Ovary (tissue), 9 donors: ENCODE data around the gene PCDHB9. TPM values are rescaled to one million over a fixed set of nuclear protein-coding genes. Genes with fewer than 3 reads are reported as not detected.
"Not testable (repeated sequence)": the region's sequence is repeated elsewhere in the genome, so short reads cannot be mapped to it uniquely, and the experiment has no call there.

Experiments used
- DNase-seq, 5 donors: peaks; one replicate each; pipeline ENCODE4 v3.0.0-alpha.2; 2019 to 2020
- H3K27ac ChIP-seq, 2 donors: fragments of 200-600 bp; one replicate each; pipeline versions ENCODE4 v1.5.1 to v1.8.0; 2019 to 2022
- H3K27me3 ChIP-seq: fragments of 200-600 bp; one replicate; pipeline ENCODE4 v1.8.0; 2022
- H3K36me3 ChIP-seq: fragments of 200-600 bp; sonication (generic); one replicate; pipeline ENCODE4 v1.5.1; 2019
- H3K4me1 ChIP-seq: one replicate; pipeline ENCODE4 v1.8.1; 2013; ENCODE audit warnings: mild to moderate bottlenecking, moderate library complexity; ENCODE audit not compliant: insufficient read depth
- H3K4me3 ChIP-seq: fragments of 200-600 bp; sonication (generic); one replicate; pipeline ENCODE4 v1.5.1; 2017
- H3K9me3 ChIP-seq, 2 donors: fragments of 200-600 bp in 1 of 2; sonication (generic) in 1 of 2; one replicate each; pipeline versions ENCODE4 v1.5.1 to v1.8.1; 2013 to 2019; ENCODE audit warnings: mild to moderate bottlenecking in 1 of 2, moderate library complexity in 1 of 2
- CTCF ChIP-seq, 3 donors: fragments of 450-650 bp in 2 of 3; fragments of 200-600 bp in 1 of 3; IDR thresholded peaks; one replicate each; pipeline versions ENCODE4 v1.5.1 to v1.8.0; 2016 to 2022; ENCODE audit warnings: antibody characterized with exemption in 3 of 3, mild to moderate bottlenecking in 1 of 3
- EP300 ChIP-seq: sonication (generic); formaldehyde crosslinking; IDR thresholded peaks from one replicate; pipeline ENCODE4 v1.6.1; 2017; ENCODE audit warnings: antibody characterized with exemption
- POLR2A ChIP-seq: fragments of 450-650 bp; IDR thresholded peaks from one replicate; pipeline ENCODE4 v1.6.1; 2017; ENCODE audit warnings: antibody characterized with exemption, mild to moderate bottlenecking, moderate library complexity
- WGBS, 3 donors: extraction: QIAGEN DNeasy Blood & Tissue Kit in 1 of 3; methylation state at CpG; one replicate each; pipeline versions ENCODE4 v1.1.5 to v1.1.7; 2013 to 2017; 5-methylcytosine and 5-hydroxymethylcytosine counted together
- intact Hi-C, 4 donors: fragments of 100-400 bp; cut with DNase I; formaldehyde crosslinking; loops; one replicate each; pipeline versions ENCODE4 v1.11.0 to v1.15.1; 2022 to 2023
- polyA plus RNA-seq, 2 donors: library from polyadenylated mRNA; stranded (reverse); fragments of 200-250 nt in 1 of 2; fragments of 350-450 nt in 1 of 2; fragmentation: Illumina TruSeq in 1 of 2; extraction: RNeasy Lipid Tissue Mini Kit (QIAGEN cat#74804) in 1 of 2; gene quantifications; one replicate each; pipeline ENCODE4 v1.2.3, GENCODE V29; 2013 to 2014
- total RNA-seq, 7 donors: library from RNA; depleted of rRNA in 2 of 7; stranded (reverse); fragments of >200 nt in 2 of 7; fragmentation: NEBNext Ultra II Directional in 3 of 7; extraction: Animal tissue kit (Norgen Biotek cat#: 25700) in 3 of 7; gene quantifications; one replicate each; pipeline versions ENCODE4 v1.1.0 to v1.2.4, GENCODE V29; 2016 to 2023
- donor health status: DM: no; HTN: no; CAD: no; lungs with moderate emphysema.
- donor health status: DM: no; HTN: no; CAD: no.
- donor health status: Bipolar disorder and iron deficiency.
- donor health status: DM: yes; HTN: yes; CAD: no.
- donor health status: DM: no; HTN: no; CAD: no.
- donor health status: DM: yes; HTN: yes; CAD: no.

The PCDHB9 gene
- total and polyA plus RNA-seq, 9 donors: 1.5 to 5.4 (median 3.7) TPM

- H3K36me3 ChIP-seq, H3K4me1 ChIP-seq, DNase-seq, H3K4me3 ChIP-seq, H3K27me3 ChIP-seq, H3K27ac ChIP-seq, intact Hi-C loops: not testable (repeated sequence)
- 22 to 38% (median 27%) methylated on average over 19 to 35 of the region's 35 CpGs for WGBS, 3 donors
- peaks cover 0 to 21% of the 10 kb centered on the region in 2 donors for H3K9me3 ChIP-seq
Observed at GRCh38 chr5:141189131-141189530, 2.2 kb downstream of the PCDHB9 start.

GRCh38 chr5:141192110-141192725 lies 5.3 kb downstream of the PCDHB9 start, which contains the start of gene PCDHB10:
TSS of gene PCDHB10 (plus strand) at chr5:141192353. CDS start at chr5:141192553, 200 bp downstream.
- Histone ChIP-seq H3K27me3 (no peaks in the 10 kb centered on the region), H3K9me3 (peaks cover 0 to 10% of the 10 kb centered on the region in 2 donors), H3K36me3 (no peaks in the 10 kb centered on the region), H3K4me1 (no peaks in the 10 kb centered on the region), H3K4me3 (no peak within 1 kb of the TSS), H3K27ac (no peak within 1 kb of the TSS)
- DNase-seq: no peak
- WGBS, 3 donors: 4 to 12% (median 7%) methylated on average over 10 of the region's 10 CpGs
- no peak for TF ChIP-seq POLR2A
- TF ChIP-seq EP300: no peak
- TF ChIP-seq CTCF (IDR thresholded peaks at IDR 0.05): no peak
- intact Hi-C loops: no loop called here

GRCh38 chr5:141194332-141194731 lies 7.4 kb downstream of the PCDHB9 start:
- 18 to 39% (median 24%) methylated on average over 19 to 26 of the region's 37 CpGs for WGBS, 3 donors
- DNase-seq, H3K4me3 ChIP-seq, H3K36me3 ChIP-seq, H3K27me3 ChIP-seq, H3K9me3 ChIP-seq, H3K27ac ChIP-seq, intact Hi-C loops, H3K4me1 ChIP-seq: not testable (repeated sequence)

GRCh38 chr5:141196363-141196762 lies 9.4 kb downstream of the PCDHB9 start:
- intact Hi-C loops: no loop called here
- no peak for DNase-seq
- Histone ChIP-seq H3K9me3 (peaks cover 6 to 10% of the 10 kb centered on the region in 2 donors), H3K4me1 (no peaks in the 10 kb centered on the region), H3K27ac (no peak overlapping the region), H3K4me3 (no peak overlapping the region), H3K27me3 (no peaks in the 10 kb centered on the region), H3K36me3 (no peaks in the 10 kb centered on the region)
- WGBS, 3 donors: 42 to 63% (median 56%) methylated on average over 3 of the region's 3 CpGs
- TF ChIP-seq CTCF (IDR thresholded peaks at IDR 0.05) (no peak), EP300 (no peak), POLR2A (no peak)

GRCh38 chr5:141199359-141200235 lies 12.6 kb downstream of the PCDHB9 start, which contains the start of gene PCDHB11:
TSS of gene PCDHB11 (plus strand) at chr5:141199627. CDS start at chr5:141199775, 148 bp downstream.
- Histone ChIP-seq H3K4me1 (no peaks in the 10 kb centered on the region), H3K27me3 (no peaks in the 10 kb centered on the region), H3K36me3 (no peaks in the 10 kb centered on the region), H3K4me3 (no peak within 1 kb of the TSS), H3K27ac (no peak within 1 kb of the TSS), H3K9me3 (peaks cover 6 to 18% of the 10 kb centered on the region in 2 donors)
- TF ChIP-seq CTCF (IDR thresholded peaks at IDR 0.05) (no peak), EP300 (no peak), POLR2A (no peak)
- 18 to 47% (median 45%) methylated on average over 21 of the region's 21 CpGs for WGBS, 3 donors
- DNase-seq: no peak
- intact Hi-C loops: no loop called here

- H3K27me3 ChIP-seq, DNase-seq, H3K27ac ChIP-seq, H3K4me3 ChIP-seq, H3K36me3 ChIP-seq, H3K4me1 ChIP-seq, intact Hi-C loops: not testable (repeated sequence)
- WGBS, 3 donors: 25 to 40% (median 28%) methylated on average over 18 to 27 of the region's 38 CpGs
- peaks cover 6 to 23% of the 10 kb centered on the region in 2 donors for H3K9me3 ChIP-seq
Observed at GRCh38 chr5:141201126-141201525, 14.2 kb downstream of the PCDHB9 start.

- intact Hi-C loops, H3K27me3 ChIP-seq, H3K4me1 ChIP-seq, DNase-seq, H3K36me3 ChIP-seq, H3K27ac ChIP-seq, H3K4me3 ChIP-seq: not testable (repeated sequence)
- WGBS, 3 donors: 26 to 36% (median 29%) methylated on average over 8 to 31 of the region's 35 CpGs
- H3K9me3 ChIP-seq: peaks cover 6 to 23% of the 10 kb centered on the region in 2 donors
Observed at GRCh38 chr5:141201646-141202045, 14.7 kb downstream of the PCDHB9 start.
